Adipocyte (in vitro differentiated cells): ENCODE measurements around the gene ZNF365.
"Not testable (repeated sequence)": the region's sequence is repeated elsewhere in the genome, so short reads cannot be mapped to it uniquely, and the experiment has no call there.

ENCODE experiments used
- DNase-seq: peaks from one replicate; pipeline ENCODE4 v3.0.0-alpha.2; 2015; ENCODE audit warnings: low read depth
- H3K27me3 ChIP-seq: replicated peaks from 2 replicates; pipeline ENCODE4 v1.7.0; 2013; ENCODE audit warnings: mild to moderate bottlenecking, low read length, moderate library complexity; ENCODE audit not compliant: control insufficient read depth, insufficient read depth
- H3K36me3 ChIP-seq: 2 replicates; pipeline ENCODE4 v1.7.0; 2013; ENCODE audit warnings: low read length, mild to moderate bottlenecking, moderate library complexity; ENCODE audit not compliant: control insufficient read depth, insufficient read depth, severe bottlenecking
- H3K4me1 ChIP-seq: 2 replicates; pipeline ENCODE4 v1.7.0; 2013; ENCODE audit warnings: mild to moderate bottlenecking, low read length, moderate library complexity; ENCODE audit not compliant: control insufficient read depth, insufficient read depth
- H3K4me3 ChIP-seq: 2 replicates; pipeline ENCODE4 v1.7.0; 2013; ENCODE audit warnings: mild to moderate bottlenecking, low read length, moderate library complexity
- H3K9ac ChIP-seq: 2 replicates; pipeline ENCODE4 v1.7.0; 2013; ENCODE audit warnings: mild to moderate bottlenecking, low read length, moderate library complexity
- H3K9me3 ChIP-seq: 2 replicates; pipeline ENCODE4 v1.7.0; 2013; ENCODE audit warnings: mild to moderate bottlenecking, low read length, moderate library complexity; ENCODE audit not compliant: control insufficient read depth

Gene ZNF365

GRCh38 chr10:62343000-62343399 lies 31.2 kb upstream of the ZNF365 start:
- Histone ChIP-seq H3K27me3 (no peaks in the 10 kb centered on the region), H3K4me1 (no peaks in the 10 kb centered on the region), H3K36me3 (no peaks in the 10 kb centered on the region), H3K9ac (no peak overlapping the region), H3K9me3 (peaks cover 40% of the 10 kb centered on the region), H3K4me3 (no peak overlapping the region)
- DNase-seq = no peak

- no peaks in the 10 kb centered on the region for H3K27me3 ChIP-seq
- H3K9me3 ChIP-seq = peaks cover 30% of the 10 kb centered on the region
- H3K4me3 ChIP-seq = no peak overlapping the region
Observed at GRCh38 chr10:62348029-62348428, 26.1 kb upstream of the ZNF365 start.

GRCh38 chr10:62352356-62352970 lies 21.7 kb upstream of the ZNF365 start:
- DNase-seq = no peak
- no peaks in the 10 kb centered on the region for H3K36me3 ChIP-seq
- H3K9me3 ChIP-seq = peaks cover 15% of the 10 kb centered on the region
- no peak overlapping the region for H3K9ac ChIP-seq
- H3K27me3 ChIP-seq = no peaks in the 10 kb centered on the region
- no peaks in the 10 kb centered on the region for H3K4me1 ChIP-seq
- H3K4me3 ChIP-seq = no peak overlapping the region

More at GRCh38 chr10:62348029-62348428, 26.1 kb upstream of the ZNF365 start:
- Histone ChIP-seq H3K36me3 (no peaks in the 10 kb centered on the region), H3K9ac (no peak overlapping the region), H3K4me1 (no peaks in the 10 kb centered on the region)
- DNase-seq = no peak

- no peaks in the 10 kb centered on the region for H3K4me1 ChIP-seq
- no peak overlapping the region for H3K9ac ChIP-seq
- H3K9me3 ChIP-seq = peaks cover 6% of the 10 kb centered on the region
- no peaks in the 10 kb centered on the region for H3K36me3 ChIP-seq
- no peaks in the 10 kb centered on the region for H3K27me3 ChIP-seq
- H3K4me3 ChIP-seq = no peak overlapping the region
- DNase-seq = no peak
Observed at GRCh38 chr10:62354916-62355315, 19.3 kb upstream of the ZNF365 start.

- H3K4me3 ChIP-seq = no peak overlapping the region
- no peak for DNase-seq
- H3K9me3 ChIP-seq = peaks cover 6% of the 10 kb centered on the region
- H3K4me1 ChIP-seq = no peaks in the 10 kb centered on the region
- no peaks in the 10 kb centered on the region for H3K36me3 ChIP-seq
- no peak overlapping the region for H3K9ac ChIP-seq
- H3K27me3 ChIP-seq = no peaks in the 10 kb centered on the region
Observed at GRCh38 chr10:62356447-62356846, 17.7 kb upstream of the ZNF365 start.

GRCh38 chr10:62358151-62358550 lies 16.0 kb upstream of the ZNF365 start:
- not testable (repeated sequence) for H3K4me1 ChIP-seq, H3K9me3 ChIP-seq, H3K36me3 ChIP-seq, H3K27me3 ChIP-seq, H3K4me3 ChIP-seq, DNase-seq, H3K9ac ChIP-seq

GRCh38 chr10:62373639-62373994 lies 552 bp upstream of the ZNF365 start:
- Histone ChIP-seq H3K4me3 (peak overlapping the region; percentile 77), H3K27me3 (no peaks in the 10 kb centered on the region), H3K9me3 (no peaks in the 10 kb centered on the region), H3K36me3 (no peaks in the 10 kb centered on the region), H3K4me1 (no peaks in the 10 kb centered on the region), H3K9ac (peak overlapping the region; percentile 48)
- no peak for DNase-seq

- Histone ChIP-seq H3K9me3 (no peaks in the 10 kb centered on the region), H3K9ac (no peak overlapping the region), H3K36me3 (no peaks in the 10 kb centered on the region), H3K4me1 (no peaks in the 10 kb centered on the region), H3K4me3 (peak overlapping the region; percentile 77), H3K27me3 (no peaks in the 10 kb centered on the region)
- DNase-seq = peak; percentile 53
Observed at GRCh38 chr10:62374862-62375710, 917 bp downstream of the ZNF365 start.

GRCh38 chr10:62376071-62377025 lies 2.2 kb downstream of the ZNF365 start:
- Histone ChIP-seq H3K4me3 (no peak overlapping the region), H3K27me3 (no peaks in the 10 kb centered on the region), H3K9ac (no peak overlapping the region), H3K9me3 (no peaks in the 10 kb centered on the region), H3K36me3 (no peaks in the 10 kb centered on the region), H3K4me1 (no peaks in the 10 kb centered on the region)
- DNase-seq = no peak

GRCh38 chr10:62377026-62377415 lies 2.9 kb downstream of the ZNF365 start:
- Histone ChIP-seq H3K4me3 (no peak overlapping the region), H3K27me3 (no peaks in the 10 kb centered on the region)
- DNase-seq = no peak

GRCh38 chr10:62377966-62378365 lies 3.8 kb downstream of the ZNF365 start:
- Histone ChIP-seq H3K9me3 (no peaks in the 10 kb centered on the region), H3K9ac (no peak overlapping the region), H3K4me3 (no peak overlapping the region), H3K36me3 (no peaks in the 10 kb centered on the region), H3K27me3 (no peaks in the 10 kb centered on the region), H3K4me1 (peaks cover 11% of the 10 kb centered on the region)
- no peak for DNase-seq

More at GRCh38 chr10:62377026-62377415, 2.9 kb downstream of the ZNF365 start:
- H3K9ac ChIP-seq = no peak overlapping the region
- H3K36me3 ChIP-seq = no peaks in the 10 kb centered on the region
- peaks cover 5% of the 10 kb centered on the region for H3K4me1 ChIP-seq
- H3K9me3 ChIP-seq = no peaks in the 10 kb centered on the region
